NT2/D1 (cell line): ENCODE data around the gene DHH.

ENCODE experiments used
- SUZ12 ChIP-seq: IDR thresholded peaks from 2 replicates; pipeline ENCODE4 v1.6.1; 2011; ENCODE audit not compliant: insufficient read length, insufficient read depth; ENCODE audit errors: extremely low read depth
- YY1 ChIP-seq: IDR thresholded peaks from 2 replicates; pipeline ENCODE4 v1.6.1; 2011; ENCODE audit not compliant: insufficient read length, insufficient read depth
- ZNF274 ChIP-seq: IDR thresholded peaks from 2 replicates; pipeline ENCODE4 v1.6.1; 2011; ENCODE audit warnings: mild to moderate bottlenecking, low read depth, low read length

- TF ChIP-seq YY1 (no peak), ZNF274 (no peak), SUZ12 (no peak)
These were observed 10.2 kb upstream of the DHH start for GRCh38 chr12:49104822-49105221.
